GM18499 (cell line): ENCODE measurements around the gene BFSP1.

Experiments
- ATAC-seq: cut with Tn5 transposase; IDR thresholded peaks from one replicate; pipeline ENCODE4 v1.9.1; 2021; ENCODE audit warnings: moderate number of reproducible peaks; ENCODE audit not compliant: insufficient read depth, unreplicated experiment

Gene BFSP1

GRCh38 chr20:17500826-17501225 is 30.4 kb downstream of the BFSP1 start:
- no peak for ATAC-seq

GRCh38 chr20:17500271-17500670 is 30.9 kb downstream of the BFSP1 start:
- no peak for ATAC-seq

- no peak for ATAC-seq
Measured at GRCh38 chr20:17499041-17499440, 32.1 kb downstream of the BFSP1 start.

- no peak for ATAC-seq
Measured at GRCh38 chr20:17498641-17499040, 32.5 kb downstream of the BFSP1 start.

GRCh38 chr20:17497821-17498580 is 33.2 kb downstream of the BFSP1 start:
- no peak for ATAC-seq

GRCh38 chr20:17495826-17496225 is 35.4 kb downstream of the BFSP1 start:
- no peak for ATAC-seq

GRCh38 chr20:17494201-17494600 is 37.0 kb downstream of the BFSP1 start:
- ATAC-seq, result no peak

- ATAC-seq, result no peak
Measured at GRCh38 chr20:17493173-17493572, 38.0 kb downstream of the BFSP1 start.

- ATAC-seq, result no peak
Measured at GRCh38 chr20:17491488-17491887, 39.7 kb downstream of the BFSP1 start.

- no peak for ATAC-seq
Measured at GRCh38 chr20:17491041-17491440, 40.1 kb downstream of the BFSP1 start.

GRCh38 chr20:17490501-17490900 is 40.7 kb downstream of the BFSP1 start:
- no peak for ATAC-seq

- ATAC-seq, result no peak
Measured at GRCh38 chr20:17488916-17489600, 42.1 kb downstream of the BFSP1 start.

GRCh38 chr20:17485017-17485416 is 46.2 kb downstream of the BFSP1 start:
- no peak for ATAC-seq

GRCh38 chr20:17482536-17482935 is 48.6 kb downstream of the BFSP1 start:
- no peak for ATAC-seq

- no peak for ATAC-seq
Measured at GRCh38 chr20:17481661-17482060, 49.5 kb downstream of the BFSP1 start.

GRCh38 chr20:17480696-17481095 is 50.5 kb downstream of the BFSP1 start:
- no peak for ATAC-seq

- no peak for ATAC-seq
Measured at GRCh38 chr20:17479063-17479657, 52.0 kb downstream of the BFSP1 start.

- no peak for ATAC-seq
Measured at GRCh38 chr20:17473659-17474058, 57.5 kb downstream of the BFSP1 start.

- no peak for ATAC-seq
Measured at GRCh38 chr20:17471606-17472187, 59.5 kb downstream of the BFSP1 start.

GRCh38 chr20:17470973-17471372 is 60.2 kb downstream of the BFSP1 start:
- no peak for ATAC-seq

- ATAC-seq, result no peak
Measured at GRCh38 chr20:17470521-17470920, 60.7 kb downstream of the BFSP1 start.
